GM19328 (cell line): ENCODE results near the gene METAP1D.

ENCODE experiments used
- ATAC-seq: cut with Tn5 transposase; IDR thresholded peaks from one replicate; pipeline ENCODE4 v1.9.1; 2021; ENCODE audit warnings: mild to moderate bottlenecking, moderate library complexity; ENCODE audit not compliant: unreplicated experiment

Gene METAP1D

DNA sequence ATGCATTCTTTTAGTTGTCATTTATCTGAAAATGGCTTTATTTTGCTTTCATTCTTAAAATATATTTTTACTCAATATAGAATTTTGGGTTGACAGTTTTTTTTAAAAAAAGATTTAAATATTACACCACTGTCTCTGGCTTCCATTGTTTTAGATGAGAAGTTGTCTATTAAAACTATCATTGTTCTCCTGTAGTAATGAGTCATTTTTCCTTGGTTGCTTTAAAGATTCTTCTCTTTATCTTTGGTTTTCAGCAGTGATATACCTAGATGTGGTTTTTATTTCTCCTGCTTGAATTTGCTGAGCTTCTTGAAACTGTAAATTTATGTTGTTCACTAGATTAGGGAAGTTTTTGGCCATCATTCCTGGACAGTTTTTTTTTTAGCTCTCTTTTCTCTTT lies 129.7 kb downstream of the METAP1D start:
- no peak for ATAC-seq
